K562 (cell line): ENCODE measurements around the gene ZNF750. TPM values are rescaled to one million over a fixed set of nuclear protein-coding genes. Genes with fewer than 3 reads are reported as not detected.

ENCODE experiments used
- FOS ChIP-seq: IDR thresholded peaks from 3 replicates; pipeline ENCODE4 v1.6.1; 2011; ENCODE audit not compliant: insufficient read length; ENCODE audit errors: extremely low read depth
- HDAC1 ChIP-seq, 2 experiments: fragments of 450-650 bp; IDR thresholded peaks; 2 replicates each; pipeline ENCODE4 v1.6.1; 2016 to 2017; ENCODE audit warnings: inconsistent platforms in 1 of 2, mild to moderate bottlenecking in 1 of 2, moderate library complexity in 1 of 2
- MBD2 ChIP-seq: sonication (generic); IDR thresholded peaks from 2 replicates; pipeline ENCODE4 v1.6.1; 2016; ENCODE audit warnings: low read depth, borderline replicate concordance
- NBN ChIP-seq: fragments of 450-650 bp; IDR thresholded peaks from 2 replicates; pipeline ENCODE4 v1.6.1; 2016; ENCODE audit warnings: low read depth, mild to moderate bottlenecking
- REST ChIP-seq, 2 experiments: fragments of 450-650 bp; formaldehyde crosslinking in 1 of 2; IDR thresholded peaks; 2 replicates each; pipeline versions ENCODE4 v1.4.0 to v1.6.1; 2014 to 2020; ENCODE audit warnings: mild to moderate bottlenecking in 2 of 2, borderline replicate concordance in 1 of 2, low read depth in 1 of 2
- SAFB ChIP-seq: fragments of 200-400 bp; formaldehyde crosslinking; IDR thresholded peaks from 2 replicates; pipeline ENCODE4 v1.6.1; 2017; ENCODE audit warnings: low read depth, low read length, borderline replicate concordance
- ZNF217 ChIP-seq: sonication (generic); formaldehyde crosslinking; IDR thresholded peaks from 2 replicates; pipeline ENCODE4 v1.8.0; 2022; ENCODE audit warnings: mild to moderate bottlenecking, missing genetic modification reagents
- ZNF57 ChIP-seq: fragments of 450-650 bp; formaldehyde crosslinking; IDR thresholded peaks from 2 replicates; pipeline ENCODE4 v1.4.0; 2020; ENCODE audit warnings: mild to moderate bottlenecking, moderate library complexity
- ZNF717 ChIP-seq: fragments of 250-450 bp; sonication (Bioruptor Pico); IDR thresholded peaks from 2 replicates; pipeline ENCODE4 v1.5.0; 2021
- polyA plus RNA-seq, 8 experiments: library from polyadenylated mRNA; depleted of rRNA in 4 of 8; stranded (reverse) in 5 of 8; unstranded in 3 of 8; fragments of >200 nt; fragmentation: Nextera tagmentation in 2 of 8; fragmentation: Illumina TruSeq in 1 of 8; extraction: Ambion mirVana in 2 of 8; extraction: Trizol in 1 of 8; gene quantifications; 2 replicates each; pipeline versions ENCODE4 v1.2.1 to v1.2.3, GENCODE V29; 2011 to 2014; ENCODE audit warnings: inconsistent platforms in 1 of 8, missing spikeins in 1 of 8
- total RNA-seq, 7 experiments: library from RNA; depleted of rRNA in 6 of 7; stranded (reverse); fragments of >200 nt in 6 of 7; fragmentation: Illumina TruSeq in 2 of 7; extraction: Trizol in 2 of 7; gene quantifications; 2 replicates each; pipeline versions ENCODE4 v1.2.1 to v1.2.3, GENCODE V29; 2011 to 2021; ENCODE audit warnings: low replicate concordance in 1 of 7
- TF ChIP-seq, protein P1 (sequence below): IDR thresholded peaks from 2 replicates; pipeline ENCODE4 v1.6.1; 2011; ENCODE audit warnings: borderline replicate concordance, low read depth, mild to moderate bottlenecking, moderate library complexity, low read length; ENCODE audit not compliant: insufficient read depth, poor library complexity, severe bottlenecking
- TF ChIP-seq, protein P2 (sequence below): fragments of 250-450 bp; sonication (Bioruptor Pico); IDR thresholded peaks from 2 replicates; pipeline ENCODE4 v1.5.0; 2021; ENCODE audit warnings: mild to moderate bottlenecking, borderline replicate concordance
- TF ChIP-seq, protein P3 (sequence below): sonication (generic); formaldehyde crosslinking; IDR thresholded peaks from 2 replicates; pipeline ENCODE4 v1.8.0; 2022; ENCODE audit warnings: mild to moderate bottlenecking, missing genetic modification reagents

The ZNF750 gene
- total and polyA plus RNA-seq, 9 of the 15 experiments (the other 6 are each of a cell fraction or from before 2014, with no cell fraction given), result not detected

DNA sequence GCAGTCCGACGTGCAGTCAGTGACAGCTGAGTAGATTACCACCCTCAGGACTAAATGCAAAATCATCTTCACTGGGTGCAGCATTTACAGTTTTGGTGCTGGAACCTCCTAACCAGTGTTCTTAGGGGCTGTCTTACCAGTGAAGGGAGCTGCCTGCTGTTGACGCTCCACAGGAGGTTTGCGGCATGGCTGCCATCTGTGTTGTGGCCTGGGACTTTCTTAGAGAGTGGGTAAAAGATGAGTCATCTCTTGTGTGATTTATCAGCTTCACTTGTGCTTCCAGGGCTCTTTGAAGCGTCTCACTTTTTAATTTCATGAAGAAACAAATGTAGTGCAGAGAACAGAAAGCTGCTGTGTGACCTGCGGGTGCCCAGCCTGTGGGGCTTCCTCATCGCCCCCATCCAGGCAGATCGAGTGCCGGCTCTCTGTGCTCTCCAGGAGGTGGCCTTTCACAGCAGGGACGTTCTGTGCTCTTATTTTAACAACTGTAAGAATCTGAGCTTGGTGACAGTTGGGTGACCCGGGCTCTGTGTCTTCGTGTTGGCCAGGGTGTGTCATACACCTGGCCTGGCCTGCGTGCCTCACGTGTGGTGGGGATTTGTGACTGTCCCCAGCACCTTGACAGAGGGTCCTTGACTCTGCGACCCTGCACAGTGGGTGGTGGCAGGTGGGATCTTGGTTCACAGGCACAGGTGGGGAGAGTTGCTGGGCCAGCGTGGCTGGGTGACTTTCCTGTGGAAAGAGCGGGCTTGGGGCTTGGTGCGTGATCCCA, 24.3 kb upstream of the ZNF750 start (continued):
- TF ChIP-seq NBN, result no peak
- peak; percentile 33 for TF ChIP-seq FOS
- no peak for TF ChIP-seq SAFB
- TF ChIP-seq, protein P1, sequence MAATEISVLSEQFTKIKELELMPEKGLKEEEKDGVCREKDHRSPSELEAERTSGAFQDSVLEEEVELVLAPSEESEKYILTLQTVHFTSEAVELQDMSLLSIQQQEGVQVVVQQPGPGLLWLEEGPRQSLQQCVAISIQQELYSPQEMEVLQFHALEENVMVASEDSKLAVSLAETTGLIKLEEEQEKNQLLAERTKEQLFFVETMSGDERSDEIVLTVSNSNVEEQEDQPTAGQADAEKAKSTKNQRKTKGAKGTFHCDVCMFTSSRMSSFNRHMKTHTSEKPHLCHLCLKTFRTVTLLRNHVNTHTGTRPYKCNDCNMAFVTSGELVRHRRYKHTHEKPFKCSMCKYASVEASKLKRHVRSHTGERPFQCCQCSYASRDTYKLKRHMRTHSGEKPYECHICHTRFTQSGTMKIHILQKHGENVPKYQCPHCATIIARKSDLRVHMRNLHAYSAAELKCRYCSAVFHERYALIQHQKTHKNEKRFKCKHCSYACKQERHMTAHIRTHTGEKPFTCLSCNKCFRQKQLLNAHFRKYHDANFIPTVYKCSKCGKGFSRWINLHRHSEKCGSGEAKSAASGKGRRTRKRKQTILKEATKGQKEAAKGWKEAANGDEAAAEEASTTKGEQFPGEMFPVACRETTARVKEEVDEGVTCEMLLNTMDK, result no peak
- TF ChIP-seq, protein P2, sequence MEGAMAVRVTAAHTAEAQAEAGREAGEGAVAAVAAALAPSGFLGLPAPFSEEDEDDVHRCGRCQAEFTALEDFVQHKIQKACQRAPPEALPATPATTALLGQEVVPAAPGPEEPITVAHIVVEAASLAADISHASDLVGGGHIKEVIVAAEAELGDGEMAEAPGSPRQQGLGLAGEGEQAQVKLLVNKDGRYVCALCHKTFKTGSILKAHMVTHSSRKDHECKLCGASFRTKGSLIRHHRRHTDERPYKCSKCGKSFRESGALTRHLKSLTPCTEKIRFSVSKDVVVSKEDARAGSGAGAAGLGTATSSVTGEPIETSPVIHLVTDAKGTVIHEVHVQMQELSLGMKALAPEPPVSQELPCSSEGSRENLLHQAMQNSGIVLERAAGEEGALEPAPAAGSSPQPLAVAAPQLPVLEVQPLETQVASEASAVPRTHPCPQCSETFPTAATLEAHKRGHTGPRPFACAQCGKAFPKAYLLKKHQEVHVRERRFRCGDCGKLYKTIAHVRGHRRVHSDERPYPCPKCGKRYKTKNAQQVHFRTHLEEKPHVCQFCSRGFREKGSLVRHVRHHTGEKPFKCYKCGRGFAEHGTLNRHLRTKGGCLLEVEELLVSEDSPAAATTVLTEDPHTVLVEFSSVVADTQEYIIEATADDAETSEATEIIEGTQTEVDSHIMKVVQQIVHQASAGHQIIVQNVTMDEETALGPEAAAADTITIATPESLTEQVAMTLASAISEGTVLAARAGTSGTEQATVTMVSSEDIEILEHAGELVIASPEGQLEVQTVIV (CRISPR knock-in tag), result no peak
- TF ChIP-seq ZNF57 (CRISPR knock-in tag), result no peak
- TF ChIP-seq ZNF217, result no peak
- TF ChIP-seq REST (IDR thresholded peaks at IDR 0.05; ENCODE audit: borderline replicate concordance), result no peak; the same call in 1 of the 2 replicates
- no peak for TF ChIP-seq REST (CRISPR knock-in tag; IDR thresholded peaks at IDR 0.05; ENCODE audit: low read depth)
- no peak for TF ChIP-seq MBD2
- no peak for TF ChIP-seq ZNF717
- TF ChIP-seq, protein P3, sequence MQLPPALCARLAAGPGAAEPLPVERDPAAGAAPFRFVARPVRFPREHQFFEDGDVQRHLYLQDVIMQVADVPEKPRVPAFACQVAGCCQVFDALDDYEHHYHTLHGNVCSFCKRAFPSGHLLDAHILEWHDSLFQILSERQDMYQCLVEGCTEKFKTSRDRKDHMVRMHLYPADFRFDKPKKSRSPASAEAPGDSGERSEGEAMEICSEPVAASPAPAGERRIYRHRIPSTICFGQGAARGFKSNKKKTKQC, result no peak
- TF ChIP-seq HDAC1 (IDR thresholded peaks at IDR 0.05), result peak in 1 of 2 experiments; percentile 10; a peak in 1 of 4 replicates
